Measurements from ENCODE around the gene SLC12A9.

GRCh38 chr7:100826514-100827329, 25.8 kb upstream of the SLC12A9 start:
- TF ChIP-seq POLR2A (IDR thresholded peaks at IDR 0.05) (no peak), POLR2AphosphoS5 (IDR thresholded peaks at IDR 0.05) (no peak), CTCF (IDR thresholded peaks at IDR 0.05) (no peak)

All from prostate gland (tissue), 2 donors.